Body of pancreas (tissue), 4 donors: ENCODE data around the gene ZCCHC17.

ENCODE experiments used
- POLR2A ChIP-seq, 3 donors: fragments of 450-650 bp; IDR thresholded peaks; one replicate each; pipeline ENCODE4 v1.6.1; 2016; ENCODE audit warnings: antibody characterized with exemption in 3 of 3, mild to moderate bottlenecking in 2 of 3
- TF ChIP-seq, protein P1 (sequence below), 7 experiments: fragments of 450-650 bp in 4 of 7; fragments of 200-600 bp in 3 of 7; sonication (generic) in 3 of 7; IDR thresholded peaks; one replicate each; pipeline ENCODE4 v1.5.1; 2016 to 2019; ENCODE audit warnings: antibody characterized with exemption in 7 of 7

DNA sequence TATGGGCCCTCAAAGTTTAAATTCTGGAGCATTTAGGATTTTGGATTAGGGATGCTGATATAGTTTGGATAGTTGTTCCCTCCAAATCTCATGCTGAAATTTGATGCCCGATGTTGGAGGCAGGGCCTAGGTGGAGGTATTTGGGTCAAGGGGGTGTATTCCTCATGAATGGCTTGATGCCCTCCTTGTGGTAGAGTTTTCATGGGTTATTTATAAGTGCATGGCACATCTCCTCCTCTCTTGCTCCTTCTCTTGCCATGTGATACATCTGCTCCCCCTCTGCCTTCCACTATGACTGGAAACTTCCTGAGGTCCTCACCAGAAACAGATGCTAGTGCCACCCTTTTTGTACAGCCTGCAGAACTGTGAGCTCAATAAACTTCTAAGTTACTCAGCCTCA, 39.6 kb upstream of the ZCCHC17 start:
- TF ChIP-seq, protein P1, sequence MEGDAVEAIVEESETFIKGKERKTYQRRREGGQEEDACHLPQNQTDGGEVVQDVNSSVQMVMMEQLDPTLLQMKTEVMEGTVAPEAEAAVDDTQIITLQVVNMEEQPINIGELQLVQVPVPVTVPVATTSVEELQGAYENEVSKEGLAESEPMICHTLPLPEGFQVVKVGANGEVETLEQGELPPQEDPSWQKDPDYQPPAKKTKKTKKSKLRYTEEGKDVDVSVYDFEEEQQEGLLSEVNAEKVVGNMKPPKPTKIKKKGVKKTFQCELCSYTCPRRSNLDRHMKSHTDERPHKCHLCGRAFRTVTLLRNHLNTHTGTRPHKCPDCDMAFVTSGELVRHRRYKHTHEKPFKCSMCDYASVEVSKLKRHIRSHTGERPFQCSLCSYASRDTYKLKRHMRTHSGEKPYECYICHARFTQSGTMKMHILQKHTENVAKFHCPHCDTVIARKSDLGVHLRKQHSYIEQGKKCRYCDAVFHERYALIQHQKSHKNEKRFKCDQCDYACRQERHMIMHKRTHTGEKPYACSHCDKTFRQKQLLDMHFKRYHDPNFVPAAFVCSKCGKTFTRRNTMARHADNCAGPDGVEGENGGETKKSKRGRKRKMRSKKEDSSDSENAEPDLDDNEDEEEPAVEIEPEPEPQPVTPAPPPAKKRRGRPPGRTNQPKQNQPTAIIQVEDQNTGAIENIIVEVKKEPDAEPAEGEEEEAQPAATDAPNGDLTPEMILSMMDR (IDR thresholded peaks at IDR 0.05), result no peak
- no peak for TF ChIP-seq POLR2A (IDR thresholded peaks at IDR 0.05)
